Spleen (tissue), 11 donors: ENCODE results near the gene GPR142. TPM values are rescaled to one million over a fixed set of nuclear protein-coding genes. Genes with fewer than 3 reads are reported as not detected.
"Not testable (repeated sequence)": the region's sequence is repeated elsewhere in the genome, so short reads cannot be mapped to it uniquely, and the experiment has no call there.

ENCODE experiments used
- DNase-seq: peaks from one replicate; pipeline ENCODE4 v3.0.0-alpha.2; 2020
- H3K27ac ChIP-seq, 8 donors: fragments of 200-600 bp; sonication (generic) in 7 of 8; 1 replicate in 4 of 8; 2 replicates in 4 of 8; pipeline versions ENCODE4 v1.5.0 to v1.8.0; 2016 to 2021; ENCODE audit warnings: inconsistent platforms in 4 of 8, mild to moderate bottlenecking in 4 of 8, moderate library complexity in 1 of 8
- H3K27me3 ChIP-seq, 7 donors: fragments of 200-600 bp; sonication (generic) in 6 of 7; replicated peaks in 1 of 7; 1 replicate in 4 of 7; 2 replicates in 3 of 7; pipeline versions ENCODE4 v1.5.0 to v1.8.0; 2016 to 2021; ENCODE audit warnings: inconsistent platforms in 3 of 7, mild to moderate bottlenecking in 1 of 7
- H3K36me3 ChIP-seq, 6 donors: fragments of 200-600 bp; sonication (generic) in 5 of 6; 1 replicate in 4 of 6; 2 replicates in 2 of 6; pipeline versions ENCODE4 v1.5.0 to v1.8.0; 2016 to 2021; ENCODE audit warnings: inconsistent platforms in 2 of 6
- H3K4me1 ChIP-seq, 6 donors: fragments of 200-600 bp; sonication (generic) in 5 of 6; 1 replicate in 3 of 6; 2 replicates in 3 of 6; pipeline versions ENCODE4 v1.5.0 to v1.8.0; 2016 to 2021; ENCODE audit warnings: inconsistent platforms in 3 of 6
- H3K4me3 ChIP-seq, 8 donors: fragments of 200-600 bp; sonication (generic) in 7 of 8; 1 replicate in 4 of 8; 2 replicates in 4 of 8; pipeline versions ENCODE4 v1.5.0 to v1.8.0; 2016 to 2021; ENCODE audit warnings: inconsistent platforms in 4 of 8, mild to moderate bottlenecking in 4 of 8, moderate library complexity in 2 of 8
- H3K9me3 ChIP-seq, 8 donors: fragments of 200-600 bp; sonication (generic) in 7 of 8; 1 replicate in 4 of 8; 2 replicates in 4 of 8; pipeline versions ENCODE4 v1.5.0 to v1.8.0; 2016 to 2021; ENCODE audit warnings: inconsistent platforms in 4 of 8
- POLR2A ChIP-seq, 3 donors: fragments of 450-650 bp; IDR thresholded peaks; one replicate each; pipeline ENCODE4 v1.5.1; 2017; ENCODE audit warnings: antibody characterized with exemption in 3 of 3, mild to moderate bottlenecking in 1 of 3
- POLR2AphosphoS5 ChIP-seq, 3 donors: sonication (generic); formaldehyde crosslinking; IDR thresholded peaks; one replicate each; pipeline ENCODE4 v1.5.1; 2017; ENCODE audit warnings: antibody characterized with exemption in 3 of 3
- WGBS, 5 donors: extraction: QIAGEN DNeasy Blood & Tissue Kit in 3 of 5; methylation state at CpG; one replicate each; pipeline versions ENCODE4 v1.1.5 to v1.1.7; 2013 to 2018; 5-methylcytosine and 5-hydroxymethylcytosine counted together
- intact Hi-C: fragments of 100-400 bp; cut with DNase I; formaldehyde crosslinking; loops from one replicate; pipeline ENCODE4 v1.15.0; 2023; ENCODE audit warnings: low total_unique reads
- polyA plus RNA-seq, 3 donors: library from polyadenylated mRNA; stranded (reverse); fragments of 200-250 nt; gene quantifications; one replicate each; pipeline ENCODE4 v1.2.1, GENCODE V29; 2013
- total RNA-seq, 7 donors: library from RNA; depleted of rRNA in 3 of 7; stranded (reverse); fragments of >200 nt in 3 of 7; fragmentation: NEBNext Ultra II Directional in 4 of 7; extraction: Animal tissue kit (Norgen Biotek cat#: 25700) in 4 of 7; gene quantifications; one replicate each; pipeline versions ENCODE4 v1.1.0 to v1.2.1, GENCODE V29; 2016 to 2021
- TF ChIP-seq, protein P1 (sequence below), 11 experiments: fragments of 200-600 bp in 7 of 11; fragments of 450-650 bp in 4 of 11; sonication (generic) in 4 of 11; IDR thresholded peaks in 8 of 11; conservative IDR thresholded peaks in 3 of 11; 1 replicate in 7 of 11; 2 replicates in 4 of 11; pipeline versions ENCODE4 v1.4.0 to v1.8.0; 2016 to 2021; ENCODE audit warnings: antibody characterized with exemption in 11 of 11, inconsistent platforms in 4 of 11, mild to moderate bottlenecking in 1 of 11
- donor health status: healthy with polysubstance abuse.
- donor health status: DM: no; HTN: no; CAD: no; lungs with moderate emphysema.
- donor health status: DM: no; HTN: no; CAD: no.
- donor health status: Bipolar disorder and iron deficiency.
- donor health status: healthy.
- donor health status: DM: no; HTN: no; CAD: no.
- donor health status: DM: yes; HTN: yes; CAD: no.

GPR142 gene
- total and polyA plus RNA-seq, 10 donors, result 0.09 to 3.1 (median 1.7) TPM

- Histone ChIP-seq H3K36me3 (no peaks in the 10 kb centered on the region), H3K4me1 (no peaks in the 10 kb centered on the region), H3K27me3 (peaks cover 0 to 11% (median 0%) of the 10 kb centered on the region in 7 donors), H3K27ac (no peak overlapping the region), H3K9me3 (no peaks in the 10 kb centered on the region), H3K4me3 (no peak overlapping the region)
- no peak for TF ChIP-seq POLR2AphosphoS5 (IDR thresholded peaks at IDR 0.05)
- TF ChIP-seq, protein P1, sequence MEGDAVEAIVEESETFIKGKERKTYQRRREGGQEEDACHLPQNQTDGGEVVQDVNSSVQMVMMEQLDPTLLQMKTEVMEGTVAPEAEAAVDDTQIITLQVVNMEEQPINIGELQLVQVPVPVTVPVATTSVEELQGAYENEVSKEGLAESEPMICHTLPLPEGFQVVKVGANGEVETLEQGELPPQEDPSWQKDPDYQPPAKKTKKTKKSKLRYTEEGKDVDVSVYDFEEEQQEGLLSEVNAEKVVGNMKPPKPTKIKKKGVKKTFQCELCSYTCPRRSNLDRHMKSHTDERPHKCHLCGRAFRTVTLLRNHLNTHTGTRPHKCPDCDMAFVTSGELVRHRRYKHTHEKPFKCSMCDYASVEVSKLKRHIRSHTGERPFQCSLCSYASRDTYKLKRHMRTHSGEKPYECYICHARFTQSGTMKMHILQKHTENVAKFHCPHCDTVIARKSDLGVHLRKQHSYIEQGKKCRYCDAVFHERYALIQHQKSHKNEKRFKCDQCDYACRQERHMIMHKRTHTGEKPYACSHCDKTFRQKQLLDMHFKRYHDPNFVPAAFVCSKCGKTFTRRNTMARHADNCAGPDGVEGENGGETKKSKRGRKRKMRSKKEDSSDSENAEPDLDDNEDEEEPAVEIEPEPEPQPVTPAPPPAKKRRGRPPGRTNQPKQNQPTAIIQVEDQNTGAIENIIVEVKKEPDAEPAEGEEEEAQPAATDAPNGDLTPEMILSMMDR (IDR thresholded peaks at IDR 0.05 in 8 of 11, conservative IDR thresholded peaks at IDR 0.05 in 3 of 11), result no peak
- no peak for TF ChIP-seq POLR2A (IDR thresholded peaks at IDR 0.05)
- DNase-seq, result no peak
- 83 to 86% (median 86%) methylated on average over 1 to 7 of the region's 7 CpGs for WGBS, 5 donors
- intact Hi-C loops, result no loop called here
Observed at GRCh38 chr17:74404218-74404617, 36.9 kb downstream of the GPR142 start.

GRCh38 chr17:74404789-74405188 lies 37.5 kb downstream of the GPR142 start:
- no peaks in the 10 kb centered on the region for H3K36me3 ChIP-seq
- no peak for DNase-seq
- intact Hi-C loops, result no loop called here
- no peak for TF ChIP-seq POLR2A (IDR thresholded peaks at IDR 0.05)
- TF ChIP-seq, protein P1 (IDR thresholded peaks at IDR 0.05 in 8 of 11, conservative IDR thresholded peaks at IDR 0.05 in 3 of 11), result no peak
- TF ChIP-seq POLR2AphosphoS5 (IDR thresholded peaks at IDR 0.05), result no peak
- no peak overlapping the region for H3K4me3 ChIP-seq
- no peaks in the 10 kb centered on the region for H3K9me3 ChIP-seq
- 83 to 90% (median 86%) methylated on average over 6 of the region's 6 CpGs for WGBS, 5 donors
- H3K27me3 ChIP-seq, result peaks cover 0 to 11% (median 0%) of the 10 kb centered on the region in 7 donors
- H3K4me1 ChIP-seq, result no peaks in the 10 kb centered on the region
- H3K27ac ChIP-seq, result no peak overlapping the region

DNA sequence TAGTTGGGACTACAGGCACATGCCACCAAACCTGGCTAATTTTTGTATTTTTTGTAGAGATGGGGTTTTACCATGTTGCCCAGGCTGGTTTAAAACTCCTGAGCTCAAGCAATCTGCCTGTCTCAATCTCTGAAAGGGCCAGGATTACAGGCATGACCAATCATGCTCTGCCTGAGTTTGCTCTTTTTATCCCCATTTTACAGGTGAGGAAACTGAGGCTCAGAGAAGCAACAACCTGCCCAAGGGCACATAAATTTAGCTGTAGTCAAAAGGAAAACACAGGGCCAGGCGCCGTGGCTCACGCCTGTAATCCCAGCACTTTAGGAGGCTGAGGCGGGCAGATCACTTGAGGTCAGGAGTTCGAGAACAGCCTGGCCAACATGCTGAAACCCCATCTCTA lies 38.0 kb downstream of the GPR142 start:
- DNase-seq, H3K27ac ChIP-seq, H3K4me1 ChIP-seq, H3K36me3 ChIP-seq, H3K4me3 ChIP-seq, H3K9me3 ChIP-seq, intact Hi-C loops: not testable (repeated sequence)
- peaks cover 0 to 11% (median 0%) of the 10 kb centered on the region in 7 donors for H3K27me3 ChIP-seq
- 86 to 99% (median 91%) methylated on average over 5 of the region's 5 CpGs for WGBS, 5 donors

DNA sequence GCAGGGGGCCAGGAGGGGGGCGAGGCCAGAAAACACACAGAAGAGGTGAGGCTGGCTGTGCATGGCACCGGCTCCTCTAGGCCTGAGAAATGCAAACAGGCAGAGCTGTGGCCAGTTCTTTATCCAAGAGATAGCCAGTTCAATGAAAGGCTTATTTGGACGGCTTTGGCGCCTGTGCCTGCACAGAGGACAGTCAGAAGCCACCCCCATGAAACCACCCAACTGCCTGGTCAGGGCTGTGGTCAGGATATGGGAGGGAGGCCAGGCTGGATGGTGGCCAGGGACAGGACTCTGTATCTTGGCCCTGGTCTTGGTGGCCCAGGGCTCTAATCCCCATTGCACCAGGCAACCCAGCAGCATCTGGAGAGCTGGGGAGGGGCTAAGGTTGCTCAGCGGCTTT lies 40.1 kb downstream of the GPR142 start:
- DNase-seq, result no peak
- 81 to 96% (median 88%) methylated on average over 5 of the region's 5 CpGs for WGBS, 5 donors
- no peaks in the 10 kb centered on the region for H3K36me3 ChIP-seq
- H3K27me3 ChIP-seq, result peaks cover 0 to 11% (median 0%) of the 10 kb centered on the region in 7 donors
- no peak overlapping the region for H3K4me3 ChIP-seq
- no peaks in the 10 kb centered on the region for H3K4me1 ChIP-seq
- no peaks in the 10 kb centered on the region for H3K9me3 ChIP-seq
- no peak for TF ChIP-seq POLR2A (IDR thresholded peaks at IDR 0.05)
- TF ChIP-seq POLR2AphosphoS5 (IDR thresholded peaks at IDR 0.05), result no peak
- TF ChIP-seq, protein P1 (IDR thresholded peaks at IDR 0.05 in 8 of 11, conservative IDR thresholded peaks at IDR 0.05 in 3 of 11), result no peak
- no peak overlapping the region for H3K27ac ChIP-seq
- intact Hi-C loops, result no loop called here

DNA sequence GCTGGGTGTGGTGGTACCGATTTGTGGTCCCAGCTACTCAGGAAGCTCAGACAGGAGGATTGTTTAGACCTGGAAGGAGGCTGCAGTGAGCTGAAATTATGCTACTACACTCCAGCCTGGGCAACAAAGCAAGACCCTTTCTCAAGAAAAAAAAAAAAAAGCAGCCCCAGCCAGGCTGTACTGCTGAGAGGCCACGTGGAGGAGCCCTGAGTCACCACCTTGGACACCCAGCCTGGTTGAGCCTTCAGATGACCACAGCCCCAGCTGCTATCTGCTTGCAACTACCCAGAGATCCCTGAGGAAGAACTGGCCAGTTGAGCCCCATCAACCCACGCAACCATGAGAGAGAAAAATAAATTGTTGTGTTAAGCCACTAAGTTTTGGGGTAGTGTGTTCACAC lies 41.0 kb downstream of the GPR142 start:
- Histone ChIP-seq H3K4me3 (no peak overlapping the region), H3K4me1 (no peaks in the 10 kb centered on the region), H3K9me3 (no peaks in the 10 kb centered on the region), H3K36me3 (no peaks in the 10 kb centered on the region), H3K27me3 (peaks cover 0 to 11% (median 0%) of the 10 kb centered on the region in 7 donors), H3K27ac (no peak overlapping the region)
- 72 to 87% (median 74%) methylated on average over 3 of the region's 3 CpGs for WGBS, 5 donors
- DNase-seq, result no peak
- intact Hi-C loops, result no loop called here
- TF ChIP-seq POLR2A (IDR thresholded peaks at IDR 0.05) (no peak), POLR2AphosphoS5 (IDR thresholded peaks at IDR 0.05) (no peak)
- TF ChIP-seq, protein P1 (IDR thresholded peaks at IDR 0.05 in 8 of 11, conservative IDR thresholded peaks at IDR 0.05 in 3 of 11), result no peak
